Osteoblast (primary cell): ENCODE data around the gene RAB26. TPM values are rescaled to one million over a fixed set of nuclear protein-coding genes. Genes with fewer than 3 reads are reported as not detected.
"Not testable (repeated sequence)": the region's sequence is repeated elsewhere in the genome, so short reads cannot be mapped to it uniquely, and the experiment has no call there.

ENCODE experiments used
- DNase-seq: peaks from one replicate; pipeline ENCODE4 v3.0.0; 2011; ENCODE audit warnings: low spot score, mixed read lengths; ENCODE audit not compliant: insufficient read length; ENCODE audit errors: missing footprints
- H2AFZ ChIP-seq: 2 replicates; pipeline ENCODE4 v1.6.0; 2011; ENCODE audit warnings: mild to moderate bottlenecking, low read length
- H3K27ac ChIP-seq: 2 replicates; pipeline ENCODE4 v1.5.1; 2011; ENCODE audit warnings: mild to moderate bottlenecking, low read depth, low read length, moderate library complexity
- H3K27me3 ChIP-seq: 2 replicates; pipeline ENCODE4 v1.6.0; 2012; ENCODE audit warnings: mild to moderate bottlenecking, control low read depth, inconsistent platforms, low read length, moderate library complexity; ENCODE audit not compliant: insufficient read depth
- H3K36me3 ChIP-seq: 2 replicates; pipeline ENCODE4 v1.5.1; 2011; ENCODE audit warnings: mild to moderate bottlenecking, low read length, control low read depth, moderate library complexity; ENCODE audit not compliant: insufficient read depth
- H3K4me1 ChIP-seq: 2 replicates; pipeline ENCODE4 v1.5.1; 2011; ENCODE audit warnings: mild to moderate bottlenecking, low read length, control low read depth, moderate library complexity; ENCODE audit not compliant: insufficient read depth
- H3K4me2 ChIP-seq: 2 replicates; pipeline ENCODE4 v1.6.0; 2011; ENCODE audit warnings: mild to moderate bottlenecking, low read length; ENCODE audit not compliant: insufficient read depth
- H3K4me3 ChIP-seq: fragments of 200-600 bp; sonication (generic); 3 replicates; pipeline ENCODE4 v1.5.1; 2012; ENCODE audit warnings: mild to moderate bottlenecking, low read length, inconsistent platforms; ENCODE audit not compliant: insufficient read depth
- H3K79me2 ChIP-seq: 2 replicates; pipeline ENCODE4 v1.6.0; 2012; ENCODE audit warnings: mild to moderate bottlenecking, low read length, control low read depth, inconsistent platforms; ENCODE audit not compliant: insufficient read depth
- H3K9me3 ChIP-seq: 2 replicates; pipeline ENCODE4 v1.5.1; 2011; ENCODE audit warnings: low read depth, low read length, control low read depth
- H4K20me1 ChIP-seq: 2 replicates; pipeline ENCODE4 v1.6.0; 2012; ENCODE audit warnings: mild to moderate bottlenecking, low read length, control low read depth; ENCODE audit not compliant: insufficient read depth
- total RNA-seq: library from RNA; depleted of rRNA; stranded (reverse); fragments of >200 nt; gene quantifications from 2 replicates; pipeline ENCODE4 v1.2.3, GENCODE V29; 2012
- TF ChIP-seq, protein P1 (sequence below): IDR thresholded peaks from 2 replicates; pipeline ENCODE4 v1.5.1; 2011; ENCODE audit warnings: mild to moderate bottlenecking, low read depth, low read length, moderate library complexity; ENCODE audit errors: extremely low read depth

Gene RAB26
- total RNA-seq, 1 donor: 0.36 TPM

DNA sequence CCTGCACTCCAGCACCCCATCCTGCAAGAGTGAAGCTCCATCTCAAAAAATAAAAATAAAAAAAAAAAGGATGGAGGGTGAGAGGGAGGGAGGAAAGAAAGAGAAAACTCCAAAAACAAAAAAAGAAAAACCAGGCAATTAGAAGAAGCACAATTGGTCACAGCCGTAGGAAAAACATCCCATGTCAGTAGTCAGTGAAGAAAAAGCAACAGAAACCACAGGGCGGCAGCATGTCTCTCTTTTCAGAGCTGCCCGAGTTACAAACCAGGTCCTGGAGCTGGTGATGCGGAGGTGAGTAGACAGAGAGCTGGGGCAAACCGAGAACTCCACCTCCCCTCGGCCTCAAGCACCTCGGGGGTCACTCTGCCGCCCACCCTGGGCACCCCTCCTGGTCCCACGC lies 27.1 kb upstream of the RAB26 start:
- TF ChIP-seq, protein P1, sequence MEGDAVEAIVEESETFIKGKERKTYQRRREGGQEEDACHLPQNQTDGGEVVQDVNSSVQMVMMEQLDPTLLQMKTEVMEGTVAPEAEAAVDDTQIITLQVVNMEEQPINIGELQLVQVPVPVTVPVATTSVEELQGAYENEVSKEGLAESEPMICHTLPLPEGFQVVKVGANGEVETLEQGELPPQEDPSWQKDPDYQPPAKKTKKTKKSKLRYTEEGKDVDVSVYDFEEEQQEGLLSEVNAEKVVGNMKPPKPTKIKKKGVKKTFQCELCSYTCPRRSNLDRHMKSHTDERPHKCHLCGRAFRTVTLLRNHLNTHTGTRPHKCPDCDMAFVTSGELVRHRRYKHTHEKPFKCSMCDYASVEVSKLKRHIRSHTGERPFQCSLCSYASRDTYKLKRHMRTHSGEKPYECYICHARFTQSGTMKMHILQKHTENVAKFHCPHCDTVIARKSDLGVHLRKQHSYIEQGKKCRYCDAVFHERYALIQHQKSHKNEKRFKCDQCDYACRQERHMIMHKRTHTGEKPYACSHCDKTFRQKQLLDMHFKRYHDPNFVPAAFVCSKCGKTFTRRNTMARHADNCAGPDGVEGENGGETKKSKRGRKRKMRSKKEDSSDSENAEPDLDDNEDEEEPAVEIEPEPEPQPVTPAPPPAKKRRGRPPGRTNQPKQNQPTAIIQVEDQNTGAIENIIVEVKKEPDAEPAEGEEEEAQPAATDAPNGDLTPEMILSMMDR: peak; percentile 59
- H3K36me3 ChIP-seq, H3K4me2 ChIP-seq, H3K27me3 ChIP-seq, H3K9me3 ChIP-seq, H2AFZ ChIP-seq, H3K4me3 ChIP-seq: not testable (repeated sequence)
- Histone ChIP-seq H3K79me2 (peaks cover 68% of the 10 kb centered on the region), H4K20me1 (peaks cover 21% of the 10 kb centered on the region), H3K4me1 (peaks cover 26% of the 10 kb centered on the region), H3K27ac (peak overlapping the region; percentile 23)
- DNase-seq: peak; percentile 94

DNA sequence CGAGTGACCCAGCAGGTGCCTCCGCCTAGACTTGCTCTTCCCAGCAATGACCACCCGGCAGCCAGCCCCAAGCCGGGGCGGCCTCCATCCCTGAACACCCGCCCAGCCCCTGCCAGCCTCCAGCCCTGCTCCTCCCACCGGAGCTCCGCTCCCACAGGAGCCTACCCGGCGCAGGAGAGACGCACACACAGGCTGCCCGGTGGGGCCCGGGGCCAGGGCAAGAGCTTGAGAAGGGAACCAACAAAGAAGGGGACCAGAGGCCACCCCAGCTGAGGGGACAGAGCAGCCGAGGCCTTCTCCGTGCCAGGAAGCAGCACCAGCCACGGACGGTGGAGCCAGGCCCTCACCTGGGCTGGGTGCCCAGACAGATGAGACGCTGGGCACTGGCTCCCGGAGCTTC lies 26.6 kb upstream of the RAB26 start:
- peaks cover 27% of the 10 kb centered on the region for H4K20me1 ChIP-seq
- H3K4me1 ChIP-seq: peaks cover 30% of the 10 kb centered on the region
- peak overlapping the region; percentile 23 for H3K27ac ChIP-seq
- peak; percentile 67 for DNase-seq
- H3K9me3 ChIP-seq: no peaks in the 10 kb centered on the region
- TF ChIP-seq, protein P1: no peak
- H3K79me2 ChIP-seq: peaks cover 71% of the 10 kb centered on the region
- H3K27me3 ChIP-seq: no peaks in the 10 kb centered on the region
- no peak overlapping the region for H3K4me3 ChIP-seq
- H3K36me3 ChIP-seq: no peaks in the 10 kb centered on the region
- H3K4me2 ChIP-seq: no peak overlapping the region
- H2AFZ ChIP-seq: no peak overlapping the region

DNA sequence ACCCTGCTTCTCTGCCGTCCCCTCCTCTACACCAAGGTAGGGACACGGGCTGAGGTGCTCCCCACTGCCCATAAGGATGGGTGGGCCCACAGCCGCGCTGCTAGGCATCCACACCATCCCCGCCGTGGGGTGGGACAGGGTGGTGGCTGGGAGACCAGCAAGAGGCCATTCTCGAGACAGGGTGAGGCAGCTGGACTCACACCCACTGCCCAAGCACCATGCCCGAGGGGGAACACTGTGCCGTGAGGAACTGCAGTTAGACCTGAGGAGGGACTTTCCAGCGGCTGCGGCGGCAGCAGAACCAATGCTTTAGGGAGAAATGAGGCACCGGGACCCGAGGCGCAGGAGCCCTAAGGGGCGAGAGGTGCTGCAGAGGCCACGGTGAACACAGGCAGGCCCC lies 26.0 kb upstream of the RAB26 start:
- no peaks in the 10 kb centered on the region for H3K27me3 ChIP-seq
- peaks cover 32% of the 10 kb centered on the region for H4K20me1 ChIP-seq
- H3K4me1 ChIP-seq: peaks cover 35% of the 10 kb centered on the region
- H3K9me3 ChIP-seq: no peaks in the 10 kb centered on the region
- TF ChIP-seq, protein P1: no peak
- peaks cover 72% of the 10 kb centered on the region for H3K79me2 ChIP-seq
- no peak overlapping the region for H3K4me3 ChIP-seq
- H2AFZ ChIP-seq: no peak overlapping the region
- no peaks in the 10 kb centered on the region for H3K36me3 ChIP-seq
- no peak overlapping the region for H3K27ac ChIP-seq
- no peak overlapping the region for H3K4me2 ChIP-seq
- peak; percentile 32 for DNase-seq

DNA sequence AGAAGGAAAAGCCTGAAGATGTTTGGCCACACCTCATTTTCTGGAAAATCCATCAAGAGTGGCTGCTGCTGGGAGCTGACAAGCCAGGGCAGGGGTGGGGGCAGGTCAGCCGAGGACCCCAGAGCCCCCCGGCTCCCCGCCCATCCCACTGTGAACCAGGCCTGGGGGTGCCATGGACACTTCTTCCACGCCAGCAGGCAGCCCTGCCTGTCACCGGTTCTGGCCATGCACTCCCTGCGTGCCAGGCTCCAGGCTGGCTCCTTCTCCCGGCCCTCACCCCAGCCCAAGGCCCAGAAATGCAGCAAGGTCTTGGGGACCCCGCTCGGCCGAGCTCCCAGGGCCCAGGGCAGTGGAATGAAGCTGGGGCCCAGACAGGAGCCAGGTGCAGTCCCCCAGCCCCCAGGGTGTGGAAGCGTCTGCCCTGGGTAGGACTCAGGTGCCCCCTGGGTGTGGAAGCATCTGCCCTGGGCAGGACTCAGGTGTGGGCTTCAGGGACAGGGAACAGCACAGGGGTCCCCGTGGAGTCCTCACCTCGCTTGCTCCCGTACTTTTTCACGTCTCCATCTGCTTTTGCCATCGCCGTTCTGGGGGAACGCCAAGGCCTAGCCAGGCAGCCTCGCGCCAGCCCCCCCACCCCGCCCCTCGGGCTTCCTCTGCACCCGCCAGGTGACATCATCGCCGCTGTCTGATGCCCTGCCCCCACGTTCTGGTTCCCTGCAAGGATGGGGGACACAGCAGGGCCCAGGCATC lies 25.3 kb upstream of the RAB26 start:
- not testable (repeated sequence) for H3K9me3 ChIP-seq, H3K4me2 ChIP-seq, H2AFZ ChIP-seq, DNase-seq, H3K27ac ChIP-seq, H3K27me3 ChIP-seq, H3K4me3 ChIP-seq, H3K36me3 ChIP-seq
- peaks cover 38% of the 10 kb centered on the region for H3K4me1 ChIP-seq
- H3K79me2 ChIP-seq: peaks cover 73% of the 10 kb centered on the region
- peaks cover 32% of the 10 kb centered on the region for H4K20me1 ChIP-seq

DNA sequence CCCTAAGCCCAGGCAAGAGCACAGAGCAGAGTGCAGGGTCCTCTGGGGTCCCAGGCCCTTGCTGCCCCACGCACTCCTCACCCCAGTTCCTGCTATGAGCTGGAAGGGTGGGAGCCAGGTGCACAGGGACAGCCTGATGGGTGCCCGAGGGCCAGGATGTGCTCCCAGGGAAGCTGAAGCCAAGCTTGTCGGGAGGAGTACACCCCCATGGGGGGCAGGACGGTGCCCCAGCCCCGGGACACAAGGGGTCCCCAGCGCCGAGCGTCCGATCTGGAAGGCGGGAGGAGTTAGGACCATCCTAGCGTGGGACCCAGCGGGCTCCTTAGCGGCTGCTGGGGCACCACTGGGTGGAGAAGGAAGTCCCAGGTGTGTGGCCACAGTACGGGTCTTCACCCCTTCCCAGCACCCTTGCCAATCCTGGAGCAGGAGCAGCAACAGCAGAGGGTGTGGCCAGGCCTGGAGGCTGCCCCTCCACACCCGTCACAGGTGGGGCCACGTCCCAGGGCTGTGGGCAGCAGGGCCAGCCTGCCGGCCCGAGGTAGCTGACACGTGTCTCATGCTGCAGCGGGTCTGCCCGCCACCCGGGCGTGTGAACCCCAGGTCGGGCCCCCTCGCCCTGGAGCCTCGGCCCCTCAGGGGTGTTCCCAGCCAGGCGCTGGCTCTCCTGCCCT lies 24.6 kb upstream of the RAB26 start:
- not testable (repeated sequence) for DNase-seq, H3K4me3 ChIP-seq, H3K4me2 ChIP-seq, H3K36me3 ChIP-seq, H3K27me3 ChIP-seq, H3K9me3 ChIP-seq, H2AFZ ChIP-seq
- Histone ChIP-seq H3K4me1 (peaks cover 41% of the 10 kb centered on the region), H3K27ac (peak overlapping the region; percentile 70), H4K20me1 (peaks cover 32% of the 10 kb centered on the region), H3K79me2 (peaks cover 73% of the 10 kb centered on the region)

DNA sequence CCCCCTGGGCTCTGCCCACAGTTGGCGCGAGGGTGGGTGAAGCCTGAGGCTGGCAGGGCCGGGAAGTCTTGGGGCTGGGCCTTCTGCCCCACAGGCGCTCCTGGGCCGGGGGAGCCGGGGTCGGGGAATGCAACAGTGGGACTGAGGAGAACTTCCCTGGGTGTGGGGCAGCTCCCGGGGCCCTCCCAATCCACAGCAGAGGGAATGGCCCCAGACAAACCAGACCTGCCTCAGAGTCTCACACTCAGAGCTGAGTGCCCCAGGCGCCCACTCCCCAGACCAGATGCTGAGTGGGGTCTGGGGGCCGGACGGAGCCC lies 24.1 kb upstream of the RAB26 start:
- Histone ChIP-seq H3K4me2 (peak overlapping the region; percentile 57), H3K79me2 (peaks cover 71% of the 10 kb centered on the region)

More for the DNA sequence above, 24.1 kb upstream of the RAB26 start:
- H3K9me3 ChIP-seq, H3K36me3 ChIP-seq, H3K27me3 ChIP-seq, H2AFZ ChIP-seq: not testable (repeated sequence)
- H3K27ac ChIP-seq: peak overlapping the region; percentile 70
- peaks cover 41% of the 10 kb centered on the region for H3K4me1 ChIP-seq
- H4K20me1 ChIP-seq: peaks cover 32% of the 10 kb centered on the region
- DNase-seq: peak; percentile 76
- peak overlapping the region; percentile 28 for H3K4me3 ChIP-seq
